K562 (cell line): Measurements from ENCODE around the gene OSGIN1. TPM values are rescaled to one million over a fixed set of nuclear protein-coding genes. Genes with fewer than 3 reads are reported as not detected.

Experiments
- ATAC-seq: fragments of 200-7000 bp; cut with Tn5 transposase; 3 replicates; pipeline ENCODE4 v1.9.1; 2020; ENCODE audit warnings: moderate library complexity
- BruUV-seq: library from RNA; stranded (reverse); fragments of 400-500 nt; replicated peaks from 2 replicates; lab custom pipeline; 2021; lab: Mats Ljungman, UMichigan
- CTCF ChIA-PET: fragments of 300-600 bp; formaldehyde crosslinking; extraction: SDS; loops from one replicate; lab custom pipeline; 2021; ENCODE audit warnings: low intra/inter-chr PET ratio; lab: Yijun Ruan, JAX
- POLR2A ChIA-PET: fragments of 300-600, 350-650 bp; sonication (Branson Sonifier 250); formaldehyde crosslinking; extraction: SDS; loops from one replicate; lab custom pipeline; 2021; ENCODE audit warnings: antibody characterized with exemption, inconsistent platforms; lab: Yijun Ruan, JAX
- DNase-seq, 4 experiments: peaks; one replicate each; pipeline versions ENCODE4 v3.0.0 to v3.0.0-alpha.2; 2011 to 2018; ENCODE audit warnings: low spot score in 3 of 4, mixed read lengths in 3 of 4; ENCODE audit errors: extremely low read depth in 1 of 4
- FAIRE-seq: peaks from 2 replicates; lab custom pipeline; 2011; peaks lifted over from hg19 to GRCh38; lab: Jason Lieb, UNC
- H2AFZ ChIP-seq: 2 replicates; pipeline ENCODE4 v1.6.0; 2011; ENCODE audit warnings: low read depth, low read length, control low read depth, inconsistent platforms
- H3K27ac ChIP-seq: fragments of 200-600 bp; 3 replicates; pipeline ENCODE4 v1.8.0; 2011; ENCODE audit warnings: low read depth, mild to moderate bottlenecking, control low read depth, inconsistent platforms, low read length, moderate library complexity, mixed read lengths; ENCODE audit errors: extremely low read depth
- H3K27me3 ChIP-seq, 2 experiments: fragments of 300-600 bp in 1 of 2; 2 replicates in 1 of 2; 3 replicates in 1 of 2; pipeline versions ENCODE4 v1.6.0 to v1.8.0; 2011; ENCODE audit warnings: inconsistent platforms in 2 of 2, low read length in 2 of 2, mild to moderate bottlenecking in 1 of 2, mixed read lengths in 1 of 2, moderate library complexity in 1 of 2; ENCODE audit not compliant: control insufficient read depth in 2 of 2, insufficient read depth in 2 of 2
- H3K36me3 ChIP-seq: fragments of 300-600 bp; 3 replicates; pipeline ENCODE4 v1.8.0; 2011; ENCODE audit warnings: mild to moderate bottlenecking, low read length, inconsistent platforms; ENCODE audit not compliant: control insufficient read depth, insufficient read depth
- H3K4me1 ChIP-seq, 2 experiments: fragments of 200-600 bp in 1 of 2; replicated peaks in 1 of 2; 2 replicates in 1 of 2; 3 replicates in 1 of 2; pipeline versions ENCODE4 v1.5.1 to v1.8.0; 2011; ENCODE audit warnings: inconsistent platforms in 2 of 2, low read length in 2 of 2, mild to moderate bottlenecking in 1 of 2, mixed read lengths in 1 of 2, moderate library complexity in 1 of 2; ENCODE audit not compliant: control insufficient read depth in 2 of 2, insufficient read depth in 2 of 2
- H3K4me2 ChIP-seq: 2 replicates; pipeline ENCODE4 v1.6.1; 2011; ENCODE audit warnings: low read length, control low read depth, inconsistent platforms, mixed read lengths; ENCODE audit not compliant: insufficient read depth
- H3K4me3 ChIP-seq: fragments of 200-600 bp; sonication (generic), shearing (Covaris generic); 2 replicates; pipeline ENCODE4 v1.5.1; 2016; ENCODE audit warnings: control low read depth, inconsistent platforms
- H3K79me2 ChIP-seq: fragments of 200-600 bp; 3 replicates; pipeline ENCODE4 v1.8.0; 2011; ENCODE audit warnings: low read length, inconsistent platforms; ENCODE audit not compliant: control insufficient read depth, insufficient read depth
- H3K9ac ChIP-seq, 2 experiments: 2 replicates each; pipeline versions ENCODE4 v1.6.0 to v1.6.1; 2011; ENCODE audit warnings: low read depth in 2 of 2, low read length in 2 of 2, control low read depth in 1 of 2, inconsistent platforms in 1 of 2, mild to moderate bottlenecking in 1 of 2, mixed read lengths in 1 of 2; ENCODE audit not compliant: insufficient read depth in 1 of 2
- H3K9me1 ChIP-seq: one replicate; pipeline ENCODE4 v1.6.0; 2011; ENCODE audit warnings: inconsistent platforms, mild to moderate bottlenecking, low read length, moderate library complexity; ENCODE audit not compliant: control insufficient read depth, insufficient read depth
- H3K9me3 ChIP-seq: replicated peaks from 2 replicates; pipeline ENCODE4 v1.5.1; 2011; ENCODE audit warnings: low read depth, low read length, inconsistent platforms; ENCODE audit not compliant: control insufficient read depth, insufficient read depth
- H4K20me1 ChIP-seq: replicated peaks from 2 replicates; pipeline ENCODE4 v1.6.1; 2011; ENCODE audit warnings: low read length, inconsistent platforms, mixed read lengths; ENCODE audit not compliant: control insufficient read depth, insufficient read depth
- ADNP ChIP-seq: fragments of 200-800 bp; sonication (Bioruptor generic); IDR thresholded peaks from 2 replicates; pipeline ENCODE4 v1.6.1; 2016; ENCODE audit warnings: missing genetic modification characterization, missing compliant biosample characterization
- BCOR ChIP-seq: fragments of 450-650 bp; IDR thresholded peaks from 2 replicates; pipeline ENCODE4 v1.6.1; 2016
- CBX3 ChIP-seq, 2 experiments: IDR thresholded peaks; 1 replicate in 1 of 2; 2 replicates in 1 of 2; pipeline ENCODE4 v1.6.1; 2012; ENCODE audit warnings: inconsistent platforms in 2 of 2, low read length in 2 of 2, borderline replicate concordance in 1 of 2, control low read depth in 1 of 2
- ETS1 ChIP-seq: conservative IDR thresholded peaks from 2 replicates; pipeline ENCODE4 v1.6.1; 2011; ENCODE audit warnings: low read depth, mild to moderate bottlenecking, low read length; ENCODE audit not compliant: control insufficient read depth
- HDAC2 ChIP-seq: fragments of 450-650 bp; IDR thresholded peaks from 2 replicates; pipeline ENCODE4 v1.6.1; 2016; ENCODE audit warnings: mild to moderate bottlenecking
- KDM1A ChIP-seq, 2 experiments: fragments of 450-650 bp; IDR thresholded peaks; 2 replicates each; pipeline ENCODE4 v1.6.1; 2016; ENCODE audit warnings: mild to moderate bottlenecking in 2 of 2
- NRF1 ChIP-seq, 2 experiments: fragments of 450-650 bp; IDR thresholded peaks in 1 of 2; conservative IDR thresholded peaks in 1 of 2; 2 replicates each; pipeline ENCODE4 v1.6.1; 2014; ENCODE audit warnings: mild to moderate bottlenecking in 2 of 2
- RBM25 ChIP-seq: fragments of 200-400 bp; formaldehyde crosslinking; IDR thresholded peaks from 2 replicates; pipeline ENCODE4 v1.6.1; 2018; ENCODE audit warnings: low read length, low read depth, moderate library complexity; ENCODE audit not compliant: severe bottlenecking
- RCOR1 ChIP-seq, 2 experiments: IDR thresholded peaks; 2 replicates each; pipeline ENCODE4 v1.6.1; 2012; ENCODE audit warnings: low read depth in 2 of 2, low read length in 2 of 2, borderline replicate concordance in 1 of 2, improper control_type of control experiment in 1 of 2
- SMARCA5 ChIP-seq: fragments of 450-650 bp; IDR thresholded peaks from 2 replicates; pipeline ENCODE4 v1.6.1; 2016
- TCF7 ChIP-seq: sonication (generic); IDR thresholded peaks from 2 replicates; pipeline ENCODE4 v1.6.1; 2016; ENCODE audit warnings: antibody characterized with exemption, borderline replicate concordance
- ZNF174 ChIP-seq: fragments of 250-450 bp; sonication (Bioruptor Pico); IDR thresholded peaks from 2 replicates; pipeline ENCODE4 v1.4.0; 2020; ENCODE audit warnings: mild to moderate bottlenecking
- WGBS: fragments of 100-300 bp; shearing (Covaris generic); methylation state at CpG from one replicate; pipeline ENCODE4 v1.1.6; 2016; ENCODE audit warnings: low coverage, mixed read lengths; ENCODE audit not compliant: insufficient coverage; ENCODE audit errors: missing lambda C conversion rate; 5-methylcytosine and 5-hydroxymethylcytosine counted together
- in situ Hi-C: fragments of 300-500 bp; cut with MboI; formaldehyde crosslinking; loops from 4 replicates; pipeline ENCODE4 v1.15.0; 2018; ENCODE audit warnings: inconsistent platforms, mixed read lengths
- intact Hi-C: fragments of 100-400 bp; cut with micrococcal nuclease; formaldehyde crosslinking; loops from 2 replicates; pipeline ENCODE4 v1.14.2; 2022
- polyA plus RNA-seq, 8 experiments: library from polyadenylated mRNA; depleted of rRNA in 4 of 8; stranded (reverse) in 5 of 8; unstranded in 3 of 8; fragments of >200 nt; fragmentation: Nextera tagmentation in 2 of 8; fragmentation: Illumina TruSeq in 1 of 8; extraction: Ambion mirVana in 2 of 8; extraction: Trizol in 1 of 8; gene quantifications; 2 replicates each; pipeline versions ENCODE4 v1.2.1 to v1.2.3, GENCODE V29; 2011 to 2014; ENCODE audit warnings: inconsistent platforms in 1 of 8, missing spikeins in 1 of 8
- total RNA-seq, 7 experiments: library from RNA; depleted of rRNA in 6 of 7; stranded (reverse); fragments of >200 nt in 6 of 7; fragmentation: Illumina TruSeq in 2 of 7; extraction: Trizol in 2 of 7; gene quantifications; 2 replicates each; pipeline versions ENCODE4 v1.2.1 to v1.2.3, GENCODE V29; 2011 to 2021; ENCODE audit warnings: low replicate concordance in 1 of 7

The OSGIN1 gene
- total and polyA plus RNA-seq, 9 of the 15 experiments (the other 6 are each of a cell fraction or from before 2014, with no cell fraction given), result 0.03 to 3.6 (median 1.6) TPM

GRCh38 chr16:83936581-83937165, 16.4 kb upstream of the OSGIN1 start:
- Histone ChIP-seq H3K27ac (no peak overlapping the region), H3K79me2 (no peaks in the 10 kb centered on the region), H3K4me1 (peaks cover 0 to 44% of the 10 kb centered on the region in 2 experiments; a peak in 2 of 5 replicates), H3K9me3 (no peaks in the 10 kb centered on the region), H3K9me1 (no peaks in the 10 kb centered on the region), H3K4me2 (no peak overlapping the region), H2AFZ (no peak overlapping the region), H3K36me3 (no peaks in the 10 kb centered on the region), H3K9ac (no peak overlapping the region), H4K20me1 (peaks cover 21% of the 10 kb centered on the region), H3K4me3 (no peak overlapping the region), H3K27me3 (peaks cover 47 to 71% of the 10 kb centered on the region in 2 experiments)
- TF ChIP-seq NRF1 (conservative IDR thresholded peaks at IDR 0.05 in 1 of 2, IDR thresholded peaks at IDR 0.05 in 1 of 2), result peak; percentile 58 to 70
- no peak for TF ChIP-seq TCF7
- BruUV-seq, result no TSS peak
- WGBS, result 21% methylated on average over 19 of the region's 19 CpGs
- POLR2A ChIA-PET, result interaction anchor here (0.6 to 1.7 kb wide), 3 partner anchors 17 to 185 kb away, joined by 3 to 7 read pairs (median 3); partner anchors contain the start of gene OSGIN1
- FAIRE-seq (no peak), ATAC-seq (no peak), DNase-seq (no peak)
- CTCF ChIA-PET, result no interaction called here
- in situ Hi-C loops (no loop called here), intact Hi-C loops (no loop called here)

- Histone ChIP-seq H3K27ac (no peak overlapping the region), H3K4me2 (no peak overlapping the region), H3K36me3 (no peaks in the 10 kb centered on the region), H3K9ac (no peak overlapping the region), H2AFZ (no peak overlapping the region), H3K9me1 (no peaks in the 10 kb centered on the region), H3K79me2 (no peaks in the 10 kb centered on the region), H4K20me1 (peaks cover 21% of the 10 kb centered on the region), H3K4me1 (peaks cover 0 to 46% of the 10 kb centered on the region in 2 experiments; a peak in 2 of 5 replicates), H3K27me3 (peaks cover 41 to 65% of the 10 kb centered on the region in 2 experiments), H3K4me3 (no peak overlapping the region), H3K9me3 (no peaks in the 10 kb centered on the region)
- WGBS, result 21% methylated on average over 2 of the region's 2 CpGs
- no peak for ATAC-seq
- POLR2A ChIA-PET, result interaction anchor here (0.9 to 1.7 kb wide), 2 partner anchors 16 to 37 kb away, joined by 3 to 7 read pairs; partner anchors contain the start of gene OSGIN1
- peak; percentile 6 for FAIRE-seq
- BruUV-seq, result no TSS peak
- intact Hi-C loops, result no loop called here
- CTCF ChIA-PET, result no interaction called here
- in situ Hi-C loops, result no loop called here
- DNase-seq, result no peak
- TF ChIP-seq RBM25 (peak; percentile 95), ZNF174 (CRISPR knock-in tag) (no peak), CBX3 (IDR thresholded peaks at IDR 0.05; ENCODE audit: borderline replicate concordance in 1 of 2, low read length in 2 of 2) (peak in 1 of 2 experiments; percentile 30; a peak in 1 of 3 replicates), ETS1 (no peak), TCF7 (no peak), KDM1A (IDR thresholded peaks at IDR 0.05) (peak; percentile 37 to 64; a peak in 2 of 4 replicates), SMARCA5 (0 out of 2 replicates have a peak, but pooled peaks have one; percentile 46), HDAC2 (0 out of 2 replicates have a peak, but pooled peaks have one; percentile 28), ADNP (tag) (0 out of 2 replicates have a peak, but pooled peaks have one; percentile 24), BCOR (peak; percentile 90), RCOR1 (IDR thresholded peaks at IDR 0.05; ENCODE audit: borderline replicate concordance in 1 of 2, low read depth in 2 of 2, low read length in 2 of 2) (peak in 1 of 2 experiments; percentile 56; a peak in 2 of 4 replicates)
Measured at GRCh38 chr16:83937267-83937666, 15.8 kb upstream of the OSGIN1 start.
